HepG2 (cell line): ENCODE data around the gene FBN2.

Experiments used
- IRX3 ChIP-seq: sonication (generic); formaldehyde crosslinking; IDR thresholded peaks from 2 replicates; pipeline ENCODE4 v1.8.1; 2023; ENCODE audit warnings: mild to moderate bottlenecking, low read depth, missing genetic modification reagents, borderline replicate concordance
- NCOA5 ChIP-seq: sonication (generic); formaldehyde crosslinking; IDR thresholded peaks from 2 replicates; pipeline ENCODE4 v1.4.0; 2020; ENCODE audit warnings: missing genetic modification reagents
- POGK ChIP-seq: sonication (generic); formaldehyde crosslinking; conservative IDR thresholded peaks from 2 replicates; pipeline ENCODE4 v1.8.0; 2022; ENCODE audit warnings: mild to moderate bottlenecking, moderate library complexity, missing genetic modification reagents
- POLR2A ChIP-seq, 2 experiments: IDR thresholded peaks; 2 replicates each; pipeline ENCODE4 v1.6.1; 2011; ENCODE audit warnings: low read depth in 2 of 2, low read length in 2 of 2, mild to moderate bottlenecking in 1 of 2, moderate library complexity in 1 of 2; ENCODE audit not compliant: insufficient read depth in 1 of 2
- RAD51 ChIP-seq: fragments of 450-650 bp; IDR thresholded peaks from 2 replicates; pipeline ENCODE4 v1.6.1; 2016; ENCODE audit warnings: borderline replicate concordance
- TCF7L2 ChIP-seq: IDR thresholded peaks from 2 replicates; pipeline ENCODE4 v1.6.1; 2011; ENCODE audit warnings: mild to moderate bottlenecking, low read depth, low read length, moderate library complexity
- ZFP36L1 ChIP-seq: sonication (generic); formaldehyde crosslinking; IDR thresholded peaks from 2 replicates; pipeline ENCODE4 v1.8.0; 2022; ENCODE audit warnings: mild to moderate bottlenecking, missing genetic modification reagents, moderate library complexity
- ZNF530 ChIP-seq: sonication (generic); formaldehyde crosslinking; IDR thresholded peaks from 2 replicates; pipeline ENCODE4 v1.5.0; 2020; ENCODE audit warnings: low read depth, mild to moderate bottlenecking, missing genetic modification reagents
- ZNF776 ChIP-seq: sonication (generic); formaldehyde crosslinking; IDR thresholded peaks from 2 replicates; pipeline ENCODE4 v1.4.0; 2020; ENCODE audit warnings: mild to moderate bottlenecking, missing genetic modification reagents

- TF ChIP-seq POGK: no peak
- TF ChIP-seq ZNF530: no peak
- no peak for TF ChIP-seq RAD51
- no peak for TF ChIP-seq ZFP36L1 (CRISPR knock-in tag)
- no peak for TF ChIP-seq IRX3 (CRISPR knock-in tag)
- TF ChIP-seq NCOA5: no peak
- no peak for TF ChIP-seq ZNF776 (CRISPR knock-in tag)
- TF ChIP-seq TCF7L2: no peak
- no peak for TF ChIP-seq POLR2A (IDR thresholded peaks at IDR 0.05; ENCODE audit: insufficient read depth in 1 of 2, low read depth in 2 of 2, low read length in 2 of 2)
Measured at GRCh38 chr5:128426090-128426534, 111.9 kb downstream of the FBN2 start.
